Posterior cingulate gyrus (tissue), 11 donors: ENCODE measurements around the gene TGOLN2.

Experiments used
- DNase-seq, 10 donors: peaks; one replicate each; pipeline versions ENCODE4 v3.0.0 to v3.0.0-alpha.2; 2020 to 2021; ENCODE audit warnings: mixed read lengths in 3 of 10
- intact Hi-C: fragments of 100-400 bp; cut with DNase I; formaldehyde crosslinking; loops from one replicate; pipeline ENCODE4 v1.15.1; 2023

TGOLN2 gene

GRCh38 chr2:85273738-85274731, 53.8 kb downstream of the TGOLN2 start:
- intact Hi-C loops = no loop called here
- DNase-seq = peak in 1 of 10 donors; percentile 38

GRCh38 chr2:85272357-85272756, 55.4 kb downstream of the TGOLN2 start:
- intact Hi-C loops = no loop called here
- no peak for DNase-seq

GRCh38 chr2:85269959-85270358, 57.8 kb downstream of the TGOLN2 start:
- no peak for DNase-seq
- intact Hi-C loops = no loop called here
